GM12875 (cell line): ENCODE results near the gene IFI30.
A peak's percentile ranks its signal among the peaks of the same experiment; 100 is the strongest.

Source experiments
- H3K4me3 ChIP-seq: one replicate; pipeline ENCODE4 v1.5.1; 2011; ENCODE audit warnings: low read depth, low read length, control low read depth
- TF ChIP-seq, protein P1 (sequence below): IDR thresholded peaks from 2 replicates; pipeline ENCODE4 v1.5.1; 2011; ENCODE audit warnings: low read depth, mild to moderate bottlenecking, control low read depth, inconsistent platforms, low read length, moderate library complexity, borderline replicate concordance; ENCODE audit not compliant: insufficient read depth

Gene IFI30

DNA sequence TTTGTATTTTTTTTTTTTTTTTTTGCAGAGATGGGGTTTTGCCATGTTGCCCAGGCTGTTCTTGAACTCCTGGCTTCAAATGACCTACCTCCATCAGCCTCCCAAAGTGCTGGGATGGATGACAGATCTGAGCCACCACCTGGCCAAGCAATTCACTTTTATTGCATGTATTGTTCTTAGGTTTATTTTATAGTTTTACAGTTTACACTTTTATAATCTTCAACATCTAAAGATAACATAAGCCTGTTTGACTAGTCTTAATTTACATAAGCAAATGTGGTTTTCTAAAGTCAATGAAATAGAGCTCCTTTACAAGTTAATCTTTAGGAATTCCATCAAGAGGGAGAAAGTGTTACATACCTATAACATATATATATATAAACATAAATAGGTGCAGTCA is 9.9 kb downstream of the IFI30 start:
- H3K4me3 ChIP-seq: no peak overlapping the region
- TF ChIP-seq, protein P1, sequence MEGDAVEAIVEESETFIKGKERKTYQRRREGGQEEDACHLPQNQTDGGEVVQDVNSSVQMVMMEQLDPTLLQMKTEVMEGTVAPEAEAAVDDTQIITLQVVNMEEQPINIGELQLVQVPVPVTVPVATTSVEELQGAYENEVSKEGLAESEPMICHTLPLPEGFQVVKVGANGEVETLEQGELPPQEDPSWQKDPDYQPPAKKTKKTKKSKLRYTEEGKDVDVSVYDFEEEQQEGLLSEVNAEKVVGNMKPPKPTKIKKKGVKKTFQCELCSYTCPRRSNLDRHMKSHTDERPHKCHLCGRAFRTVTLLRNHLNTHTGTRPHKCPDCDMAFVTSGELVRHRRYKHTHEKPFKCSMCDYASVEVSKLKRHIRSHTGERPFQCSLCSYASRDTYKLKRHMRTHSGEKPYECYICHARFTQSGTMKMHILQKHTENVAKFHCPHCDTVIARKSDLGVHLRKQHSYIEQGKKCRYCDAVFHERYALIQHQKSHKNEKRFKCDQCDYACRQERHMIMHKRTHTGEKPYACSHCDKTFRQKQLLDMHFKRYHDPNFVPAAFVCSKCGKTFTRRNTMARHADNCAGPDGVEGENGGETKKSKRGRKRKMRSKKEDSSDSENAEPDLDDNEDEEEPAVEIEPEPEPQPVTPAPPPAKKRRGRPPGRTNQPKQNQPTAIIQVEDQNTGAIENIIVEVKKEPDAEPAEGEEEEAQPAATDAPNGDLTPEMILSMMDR: no peak

DNA sequence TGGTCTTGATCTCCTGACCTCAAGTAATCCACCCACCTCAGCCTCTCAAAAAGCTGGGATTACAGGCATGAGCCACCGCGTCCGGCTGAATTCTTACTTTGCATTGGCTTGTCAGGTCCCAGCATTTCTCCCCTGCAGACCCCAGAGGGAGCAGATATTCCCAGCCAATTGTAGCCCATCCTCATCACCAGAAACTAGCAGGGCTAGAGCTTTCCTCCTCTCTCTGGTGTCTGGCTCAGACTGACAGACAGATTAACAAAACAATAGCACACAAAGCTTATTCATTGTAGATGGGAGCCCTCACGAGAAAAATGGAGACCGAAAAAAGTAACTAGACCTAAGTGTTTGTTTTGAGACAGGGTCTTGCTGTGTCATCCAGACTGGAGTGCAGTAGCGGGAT is 11.9 kb downstream of the IFI30 start:
- H3K4me3 ChIP-seq: no peak overlapping the region
- TF ChIP-seq, protein P1: no peak

DNA sequence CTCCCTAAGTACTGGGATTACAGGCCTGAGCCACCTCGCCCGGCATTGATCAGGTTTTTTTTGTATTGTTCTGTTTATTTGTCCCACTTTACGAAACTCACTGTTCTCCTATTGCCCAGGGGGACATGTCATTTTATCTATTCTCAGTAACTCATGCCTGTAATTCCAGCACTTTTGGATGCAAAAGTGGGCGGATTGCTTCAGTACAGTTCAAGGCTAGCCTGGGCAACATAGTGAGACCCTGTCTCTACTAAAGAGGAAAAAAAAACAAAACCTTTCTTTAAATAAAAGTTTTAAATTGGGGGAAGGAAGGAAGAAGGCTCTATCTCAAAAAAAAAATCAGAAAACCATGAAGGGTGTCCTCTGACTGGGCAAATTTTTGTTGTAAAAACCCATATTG is 16.7 kb downstream of the IFI30 start:
- no peak overlapping the region for H3K4me3 ChIP-seq
- TF ChIP-seq, protein P1: no peak

DNA sequence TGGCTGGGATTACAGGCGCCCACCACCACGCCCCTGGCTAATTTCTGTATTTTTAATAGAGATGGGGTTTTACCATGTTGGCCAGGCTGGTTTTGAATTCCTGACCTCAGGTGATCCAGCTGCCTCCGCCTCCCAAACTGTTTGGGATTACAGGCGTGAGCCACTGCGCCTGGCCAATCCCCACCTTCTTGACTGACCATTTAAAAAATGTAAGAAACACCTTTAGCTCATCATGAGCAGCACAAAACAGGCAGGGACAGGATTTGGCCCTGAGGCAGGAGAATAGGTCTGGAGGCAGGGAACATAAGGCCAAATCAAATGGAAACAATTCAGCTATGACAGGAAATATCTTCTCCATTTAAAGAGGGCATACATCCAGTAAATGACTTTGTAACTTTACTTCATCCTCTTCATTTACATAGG is 18.0 kb downstream of the IFI30 start:
- H3K4me3 ChIP-seq: peak overlapping the region; percentile 31
- TF ChIP-seq, protein P1: no peak

DNA sequence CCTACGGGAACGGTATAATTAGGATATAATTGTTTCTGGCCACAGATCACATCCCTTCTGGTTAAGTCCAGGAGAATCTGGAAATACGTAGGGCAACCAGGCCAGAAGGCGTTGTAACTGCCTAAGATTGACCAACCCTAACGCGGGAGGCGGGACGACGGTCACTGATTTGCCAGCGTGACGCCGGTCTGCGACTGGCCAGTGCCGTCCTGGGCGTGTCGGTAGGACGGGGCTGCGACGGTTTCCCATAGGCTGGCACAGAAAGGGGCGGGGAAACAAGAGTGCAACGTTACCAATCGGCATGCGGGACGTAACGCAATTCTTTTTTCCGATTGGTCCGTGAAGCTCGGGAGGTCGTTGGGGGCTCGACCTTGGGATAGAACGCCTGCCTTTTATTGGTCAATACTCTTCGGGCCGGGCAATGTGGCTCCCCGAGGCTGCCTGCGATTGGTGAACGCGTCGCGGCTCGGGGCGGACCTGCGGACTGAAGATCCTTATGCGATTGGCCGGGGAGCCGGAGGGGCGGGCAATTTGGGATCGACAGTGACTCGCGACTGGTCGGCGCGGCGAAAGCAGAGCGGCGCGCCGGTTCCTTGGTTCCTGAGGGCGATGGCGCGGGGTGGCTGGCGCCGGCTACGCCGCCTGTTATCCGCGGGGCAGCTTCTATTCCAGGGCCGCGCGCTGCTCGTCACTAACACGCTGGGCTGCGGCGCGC is 19.2 kb downstream of the IFI30 start, which contains the start of gene MPV17L2:
Gene MPV17L2, plus strand, starts transcription at position 546 of the 715 bp plus-strand sequence. Its CDS starts 64 bp downstream, at position 610.
- H3K4me3 ChIP-seq: peak within 1 kb of the TSS; percentile 64
- TF ChIP-seq, protein P1: no peak

DNA sequence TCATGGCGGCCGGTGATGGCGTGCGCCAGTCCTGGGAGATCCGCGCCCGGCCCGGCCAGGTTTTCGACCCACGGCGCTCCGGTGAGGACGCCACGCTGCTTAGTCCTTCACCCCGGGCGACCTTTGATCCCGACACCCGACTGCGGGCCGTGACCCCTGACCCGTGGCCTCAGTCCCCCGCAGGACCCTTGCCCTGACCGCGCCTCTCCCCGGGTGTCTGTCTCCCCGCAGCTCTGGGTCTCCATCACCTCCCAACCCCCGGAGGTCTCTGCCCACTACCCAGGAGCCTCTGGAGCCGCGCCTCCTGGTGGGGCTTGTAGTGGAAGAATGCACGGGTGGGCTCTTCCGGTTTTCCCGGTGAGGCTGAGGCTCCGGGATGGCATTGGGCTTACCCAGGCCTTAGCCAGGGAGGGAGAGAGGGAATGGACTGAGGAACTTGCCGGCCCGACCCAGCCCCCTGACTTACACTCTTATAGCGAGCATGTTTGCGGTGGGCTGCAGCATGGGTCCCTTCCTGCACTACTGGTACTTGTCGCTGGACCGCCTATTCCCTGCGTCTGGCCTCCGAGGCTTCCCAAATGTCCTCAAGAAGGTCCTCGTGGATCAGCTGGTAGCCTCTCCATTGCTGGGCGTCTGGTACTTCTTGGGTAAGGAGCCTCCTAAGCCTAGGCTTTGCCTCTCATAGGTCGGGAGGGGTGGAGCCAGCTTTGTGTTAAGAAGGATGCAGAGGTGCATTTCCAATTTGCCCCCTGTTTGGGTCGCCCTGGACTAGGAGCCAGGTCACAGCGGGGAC is 20.0 kb downstream of the IFI30 start:
- TF ChIP-seq, protein P1: no peak
- peak overlapping the region; percentile 64 for H3K4me3 ChIP-seq

DNA sequence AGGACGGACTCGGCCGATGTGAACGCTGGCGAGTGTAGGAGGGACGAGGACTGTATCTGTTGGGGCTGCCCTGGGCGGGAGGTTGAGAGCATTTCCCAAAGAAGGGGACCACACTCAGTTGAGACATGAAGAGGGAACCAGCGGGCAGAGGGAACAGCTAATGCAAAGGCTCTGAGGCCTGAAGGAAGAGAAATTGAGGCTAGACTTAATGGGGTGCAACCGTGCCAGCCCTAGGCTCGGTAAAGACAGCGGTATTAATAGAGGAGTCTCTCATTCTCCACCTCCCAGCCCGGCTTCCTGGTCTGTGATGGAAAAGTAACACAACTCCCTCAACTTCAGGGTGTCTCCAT is 20.5 kb downstream of the IFI30 start:
- TF ChIP-seq, protein P1: no peak
- H3K4me3 ChIP-seq: peak overlapping the region; percentile 64
